IMR-90 (cell line): Measurements from ENCODE around the gene DMXL1. TPM values are rescaled to one million over a fixed set of nuclear protein-coding genes. Genes with fewer than 3 reads are reported as not detected.
"Not testable (repeated sequence)": the region's sequence is repeated elsewhere in the genome, so short reads cannot be mapped to it uniquely, and the experiment has no call there.

ENCODE experiments used
- ATAC-seq: fragments of 200-7000 bp; cut with Tn5 transposase; 2 replicates; pipeline ENCODE4 v1.9.1; 2020; ENCODE audit warnings: low read depth, mild to moderate bottlenecking, moderate library complexity
- BruUV-seq: library from RNA; stranded (reverse); fragments of 400-500 nt; replicated peaks from 2 replicates; lab custom pipeline; 2021; lab: Mats Ljungman, UMichigan
- CTCF ChIA-PET: fragments of 300-600 bp; formaldehyde crosslinking; extraction: SDS; loops from one replicate; lab custom pipeline; 2021; ENCODE audit warnings: antibody characterized with exemption; lab: Yijun Ruan, JAX
- POLR2A ChIA-PET: fragments of 300-600 bp; sonication (Branson Sonifier 250); formaldehyde crosslinking; loops from one replicate; lab custom pipeline; 2022; ENCODE audit warnings: antibody characterized with exemption; ENCODE audit not compliant: unreplicated experiment; lab: Charles Lee
- DNase-seq: peaks from one replicate; pipeline ENCODE4 v3.0.0; 2013
- H2AFZ ChIP-seq: replicated peaks from 2 replicates; pipeline ENCODE3; 2013; ENCODE audit warnings: low read length, mild to moderate bottlenecking; ENCODE audit not compliant: poor library complexity
- H2AK5ac ChIP-seq: 2 replicates; pipeline ENCODE4 v1.6.1; 2013; ENCODE audit warnings: low read depth, low read length, inconsistent platforms
- H2AK9ac ChIP-seq: replicated peaks from 2 replicates; pipeline ENCODE3; 2013; ENCODE audit warnings: mild to moderate bottlenecking, low read depth, low read length, moderate library complexity; ENCODE audit not compliant: poor library complexity
- H2BK120ac ChIP-seq: 2 replicates; pipeline ENCODE4 v1.6.1; 2013; ENCODE audit warnings: low read depth, low read length, inconsistent platforms
- H2BK15ac ChIP-seq: 3 replicates; pipeline ENCODE4 v1.6.1; 2013; ENCODE audit warnings: low read depth, low read length, inconsistent platforms
- H2BK20ac ChIP-seq: 2 replicates; pipeline ENCODE4 v1.6.1; 2013; ENCODE audit warnings: low read depth, mild to moderate bottlenecking, inconsistent platforms, low read length, moderate library complexity
- H2BK5ac ChIP-seq: 2 replicates; pipeline ENCODE4 v1.6.1; 2013; ENCODE audit warnings: mild to moderate bottlenecking, low read depth, low read length, inconsistent platforms; ENCODE audit not compliant: poor library complexity, severe bottlenecking
- H3K14ac ChIP-seq: replicated peaks from 2 replicates; pipeline ENCODE4 v1.6.1; 2013; ENCODE audit warnings: low read depth, low read length, inconsistent platforms
- H3K18ac ChIP-seq: 2 replicates; pipeline ENCODE4 v1.6.1; 2013; ENCODE audit warnings: low read depth, low read length, control low read depth
- H3K23ac ChIP-seq: 2 replicates; pipeline ENCODE4 v1.6.1; 2013; ENCODE audit warnings: low read depth, low read length, inconsistent platforms
- H3K27ac ChIP-seq: 2 replicates; pipeline ENCODE4 v1.5.1; 2013; ENCODE audit warnings: mild to moderate bottlenecking, control low read depth, low read length; ENCODE audit not compliant: insufficient read depth
- H3K27me3 ChIP-seq: 2 replicates; pipeline ENCODE4 v1.6.1; 2013; ENCODE audit warnings: low read length; ENCODE audit not compliant: control insufficient read depth, insufficient read depth
- H3K36me3 ChIP-seq: 2 replicates; pipeline ENCODE4 v1.6.1; 2013; ENCODE audit warnings: low read length, mixed read lengths; ENCODE audit not compliant: control insufficient read depth, insufficient read depth
- H3K4ac ChIP-seq: 2 replicates; pipeline ENCODE4 v1.6.1; 2013; ENCODE audit warnings: low read depth, low read length, inconsistent platforms
- H3K4me1 ChIP-seq: 2 replicates; pipeline ENCODE4 v1.6.1; 2013; ENCODE audit warnings: low read length, mixed read lengths; ENCODE audit not compliant: control insufficient read depth, insufficient read depth
- H3K4me2 ChIP-seq: 2 replicates; pipeline ENCODE4 v1.6.1; 2013; ENCODE audit warnings: low read depth, mild to moderate bottlenecking, control low read depth, low read length, moderate library complexity
- H3K4me3 ChIP-seq: 2 replicates; pipeline ENCODE4 v1.5.1; 2013; ENCODE audit warnings: low read depth, mild to moderate bottlenecking, control low read depth, low read length, moderate library complexity; ENCODE audit not compliant: insufficient read depth
- H3K56ac ChIP-seq: 2 replicates; pipeline ENCODE4 v1.6.1; 2013; ENCODE audit warnings: low read length, inconsistent platforms; ENCODE audit not compliant: insufficient read depth; ENCODE audit errors: extremely low read depth
- H3K79me1 ChIP-seq, 2 experiments: 2 replicates each; pipeline ENCODE4 v1.6.1; 2013; ENCODE audit warnings: low read length in 2 of 2, inconsistent platforms in 1 of 2, low read depth in 1 of 2
- H3K9ac ChIP-seq: 2 replicates; pipeline ENCODE4 v1.6.1; 2013; ENCODE audit warnings: low read depth, low read length, control low read depth
- H3K9me1 ChIP-seq: 2 replicates; pipeline ENCODE4 v1.6.1; 2013; ENCODE audit warnings: low read length, inconsistent platforms; ENCODE audit not compliant: insufficient read depth
- H3K9me3 ChIP-seq: 2 replicates; pipeline ENCODE4 v1.6.1; 2013; ENCODE audit warnings: low read length; ENCODE audit not compliant: control insufficient read depth, insufficient read depth
- H4K20me1 ChIP-seq: 2 replicates; pipeline ENCODE4 v1.6.1; 2013; ENCODE audit warnings: low read length, inconsistent platforms; ENCODE audit not compliant: insufficient read depth
- H4K5ac ChIP-seq: 2 replicates; pipeline ENCODE4 v1.6.1; 2013; ENCODE audit warnings: mild to moderate bottlenecking, low read depth, low read length, control low read depth
- H4K8ac ChIP-seq, 2 experiments: 2 replicates each; pipeline ENCODE4 v1.6.1; 2013; ENCODE audit warnings: low read depth in 2 of 2, low read length in 2 of 2, control low read depth in 1 of 2, inconsistent platforms in 1 of 2
- H4K91ac ChIP-seq: 2 replicates; pipeline ENCODE4 v1.6.1; 2013; ENCODE audit warnings: low read depth, low read length, inconsistent platforms; ENCODE audit not compliant: insufficient read depth
- WGBS, 2 experiments: methylation state at CpG; one replicate each; pipeline versions ENCODE4 v1.1.5 to v1.1.7; 2013; ENCODE audit warnings: missing lambda C conversion rate in 2 of 2; ENCODE audit not compliant: insufficient read length in 1 of 2; ENCODE audit errors: extremely low coverage in 2 of 2; 5-methylcytosine and 5-hydroxymethylcytosine counted together
- dilution Hi-C: fragments of 300-500 bp; cut with HindIII; formaldehyde crosslinking; loops from one replicate; pipeline ENCODE4 v1.14.3; 2018; ENCODE audit warnings: low sequenced_read_pairs; ENCODE audit not compliant: unreplicated experiment
- in situ Hi-C: fragments of 300-500 bp; cut with MboI; formaldehyde crosslinking; loops from 3 replicates; pipeline ENCODE4 v1.14.3; 2019; ENCODE audit warnings: low sequenced_read_pairs, inconsistent platforms, mixed read lengths
- intact Hi-C: fragments of 100-400 bp; cut with micrococcal nuclease; formaldehyde crosslinking; loops from 2 replicates; pipeline ENCODE4 v1.10.0; 2022
- polyA plus RNA-seq, 3 experiments: library from polyadenylated mRNA; depleted of rRNA; stranded (reverse); fragments of >200 nt; gene quantifications; 2 replicates each; pipeline ENCODE4 v1.2.3, GENCODE V29; 2012; ENCODE audit warnings: low replicate concordance in 1 of 3
- total RNA-seq: library from RNA; depleted of rRNA; stranded (reverse); fragments of >200 nt; gene quantifications from 2 replicates; pipeline ENCODE4 v1.2.3, GENCODE V29; 2012

Gene DMXL1
- total and polyA plus RNA-seq, 2 of the 4 experiments (the other 2 are of a cell fraction) = 8.1 to 21.5 TPM

- H4K91ac ChIP-seq, H3K9me3 ChIP-seq, H3K18ac ChIP-seq, H2AFZ ChIP-seq, H4K5ac ChIP-seq, H3K4me1 ChIP-seq, H3K14ac ChIP-seq, H3K27ac ChIP-seq, H2AK9ac ChIP-seq, H3K36me3 ChIP-seq, H2BK5ac ChIP-seq, DNase-seq, H3K4me3 ChIP-seq, intact Hi-C loops, H3K4me2 ChIP-seq, H3K4ac ChIP-seq, H3K27me3 ChIP-seq, ATAC-seq, dilution Hi-C loops, H4K8ac ChIP-seq, H3K9me1 ChIP-seq, H2BK120ac ChIP-seq, H2BK20ac ChIP-seq, H3K23ac ChIP-seq, BruUV-seq, H3K56ac ChIP-seq, H4K20me1 ChIP-seq, H3K9ac ChIP-seq, H2AK5ac ChIP-seq, in situ Hi-C loops, H2BK15ac ChIP-seq: not testable (repeated sequence)
- H3K79me1 ChIP-seq = peaks cover 25 to 37% of the 10 kb centered on the region in 2 experiments
- WGBS, 2 experiments = no CpG with 5 or more reads among the region's 12 CpGs
- POLR2A ChIA-PET = interaction anchor here (0.6 kb wide), 1 partner anchor 54 kb away, joined by 3 read pairs; no protein-coding TSS in a partner anchor
- CTCF ChIA-PET = interaction anchor here (0.6 kb wide), 1 partner anchor 899 kb away, joined by 3 read pairs; no protein-coding TSS in a partner anchor
These were observed 4.4 kb downstream of the DMXL1 start for GRCh38 chr5:119075269-119075668.
